Lower lobe of right lung (tissue), 2 donors: ENCODE results near the gene PTGIR. TPM values are rescaled to one million over a fixed set of nuclear protein-coding genes. Genes with fewer than 3 reads are reported as not detected.

ENCODE experiments used
- ATAC-seq, 2 donors: fragments of 200-7000 bp; cut with Tn5 transposase; one replicate each; pipeline ENCODE4 v1.9.1; 2020 to 2022; ENCODE audit warnings: mild to moderate bottlenecking in 2 of 2, moderate library complexity in 2 of 2
- DNase-seq: peaks from one replicate; pipeline ENCODE4 v3.0.0-alpha.2; 2020
- H3K27ac ChIP-seq: fragments of 200-600 bp; one replicate; pipeline ENCODE4 v1.8.0; 2022
- H3K27me3 ChIP-seq: fragments of 200-600 bp; one replicate; pipeline ENCODE4 v1.8.0; 2022; ENCODE audit warnings: low read depth
- H3K36me3 ChIP-seq: fragments of 200-600 bp; one replicate; pipeline ENCODE4 v1.8.0; 2022; ENCODE audit warnings: mild to moderate bottlenecking
- H3K4me1 ChIP-seq: fragments of 200-600 bp; one replicate; pipeline ENCODE4 v1.8.0; 2022
- H3K4me3 ChIP-seq: fragments of 200-600 bp; one replicate; pipeline ENCODE4 v1.8.0; 2022; ENCODE audit warnings: mild to moderate bottlenecking
- H3K9me3 ChIP-seq: fragments of 200-600 bp; one replicate; pipeline ENCODE4 v1.8.0; 2022
- intact Hi-C: fragments of 100-400 bp; cut with DNase I; formaldehyde crosslinking; loops from one replicate; pipeline ENCODE4 v1.11.0; 2022
- total RNA-seq: library from RNA; stranded (reverse); fragmentation: NEBNext Ultra II Directional; extraction: Animal tissue kit (Norgen Biotek cat#: 25700); gene quantifications from one replicate; pipeline ENCODE4 v1.2.1, GENCODE V29; 2021
- TF ChIP-seq, protein P1 (sequence below): fragments of 200-600 bp; IDR thresholded peaks from one replicate; pipeline ENCODE4 v1.8.0; 2022; ENCODE audit warnings: antibody characterized with exemption, mild to moderate bottlenecking
- donor health status: DM: no; HTN: yes; CAD: no; lungs with severe emphysema.

The PTGIR gene
- total RNA-seq, 1 donor from 2014 or later: 6.9 TPM

DNA sequence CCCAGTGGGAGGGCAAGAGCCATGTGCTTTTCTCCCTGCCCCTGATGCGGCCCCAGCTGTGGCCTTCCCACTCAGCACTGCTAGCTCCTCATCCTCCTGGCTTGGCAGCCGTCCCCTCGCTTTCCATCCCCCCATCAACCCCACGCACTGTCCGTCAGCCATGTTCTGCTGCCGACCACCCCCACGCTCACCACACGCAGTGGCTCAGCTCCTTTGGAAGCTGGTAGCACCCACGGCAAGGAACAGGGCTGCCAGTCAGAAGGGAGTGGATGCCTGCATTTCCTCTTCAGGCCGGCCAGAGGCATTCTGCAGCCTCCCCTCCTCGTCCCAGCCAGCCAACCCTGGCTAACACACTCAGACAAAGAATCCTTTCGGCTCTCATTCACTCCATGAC is 17.4 kb downstream of the PTGIR start:
- Histone ChIP-seq H3K4me3 (no peak overlapping the region), H3K4me1 (peaks cover 32% of the 10 kb centered on the region), H3K27me3 (no peaks in the 10 kb centered on the region), H3K36me3 (peaks cover 55% of the 10 kb centered on the region), H3K27ac (no peak overlapping the region), H3K9me3 (no peaks in the 10 kb centered on the region)
- intact Hi-C loops: loop anchor here (10.0 kb wide), 1 partner anchor 57 kb away; the partner anchor contains the start of gene DACT3
- DNase-seq (peak; percentile 27), ATAC-seq (no peak)
- TF ChIP-seq, protein P1, sequence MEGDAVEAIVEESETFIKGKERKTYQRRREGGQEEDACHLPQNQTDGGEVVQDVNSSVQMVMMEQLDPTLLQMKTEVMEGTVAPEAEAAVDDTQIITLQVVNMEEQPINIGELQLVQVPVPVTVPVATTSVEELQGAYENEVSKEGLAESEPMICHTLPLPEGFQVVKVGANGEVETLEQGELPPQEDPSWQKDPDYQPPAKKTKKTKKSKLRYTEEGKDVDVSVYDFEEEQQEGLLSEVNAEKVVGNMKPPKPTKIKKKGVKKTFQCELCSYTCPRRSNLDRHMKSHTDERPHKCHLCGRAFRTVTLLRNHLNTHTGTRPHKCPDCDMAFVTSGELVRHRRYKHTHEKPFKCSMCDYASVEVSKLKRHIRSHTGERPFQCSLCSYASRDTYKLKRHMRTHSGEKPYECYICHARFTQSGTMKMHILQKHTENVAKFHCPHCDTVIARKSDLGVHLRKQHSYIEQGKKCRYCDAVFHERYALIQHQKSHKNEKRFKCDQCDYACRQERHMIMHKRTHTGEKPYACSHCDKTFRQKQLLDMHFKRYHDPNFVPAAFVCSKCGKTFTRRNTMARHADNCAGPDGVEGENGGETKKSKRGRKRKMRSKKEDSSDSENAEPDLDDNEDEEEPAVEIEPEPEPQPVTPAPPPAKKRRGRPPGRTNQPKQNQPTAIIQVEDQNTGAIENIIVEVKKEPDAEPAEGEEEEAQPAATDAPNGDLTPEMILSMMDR: no peak

DNA sequence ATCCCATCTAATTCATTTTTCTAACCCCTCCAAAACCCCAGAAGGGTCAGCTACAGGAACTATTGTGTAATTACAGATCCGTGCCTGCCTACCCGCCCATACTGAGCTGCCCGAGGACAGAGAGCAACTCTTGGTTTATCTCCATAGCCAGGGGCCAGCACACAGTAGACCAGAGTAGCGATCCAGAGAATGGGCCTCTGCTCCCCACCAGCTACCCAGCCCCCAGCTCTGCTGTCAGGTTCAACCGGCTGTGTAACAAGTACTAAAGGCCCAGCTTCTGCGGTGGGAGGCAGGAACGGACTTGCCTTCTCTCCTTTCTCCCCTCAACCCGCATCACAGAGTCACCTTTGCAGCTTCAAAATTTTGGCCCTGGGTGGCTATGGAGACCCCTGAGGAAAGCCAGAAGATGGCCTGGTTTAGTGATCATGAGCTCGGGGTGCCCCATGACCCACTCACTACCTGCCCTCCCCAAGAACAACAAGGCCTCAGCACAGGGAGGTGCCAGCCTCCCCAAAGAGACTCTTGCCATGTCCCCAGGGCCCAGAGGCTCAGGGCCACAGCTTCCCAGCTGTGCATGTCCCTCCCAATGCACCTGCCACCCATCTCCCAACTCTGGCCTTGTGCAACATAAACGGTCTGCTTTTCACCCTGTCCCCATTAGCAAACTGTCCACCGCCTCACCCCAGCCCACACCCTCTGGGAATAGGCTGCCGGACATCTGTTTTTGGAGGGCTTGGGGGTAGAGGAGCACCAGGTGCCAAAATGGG is 18.0 kb downstream of the PTGIR start:
- Histone ChIP-seq H3K27ac (no peak overlapping the region), H3K9me3 (no peaks in the 10 kb centered on the region), H3K27me3 (no peaks in the 10 kb centered on the region), H3K36me3 (peaks cover 55% of the 10 kb centered on the region), H3K4me1 (peaks cover 35% of the 10 kb centered on the region), H3K4me3 (no peak overlapping the region)
- TF ChIP-seq, protein P1: no peak
- ATAC-seq: no peak
- intact Hi-C loops: loop anchor here (10.0 kb wide), 1 partner anchor 58 kb away; the partner anchor contains the start of gene DACT3
- peak; percentile 34 for DNase-seq

DNA sequence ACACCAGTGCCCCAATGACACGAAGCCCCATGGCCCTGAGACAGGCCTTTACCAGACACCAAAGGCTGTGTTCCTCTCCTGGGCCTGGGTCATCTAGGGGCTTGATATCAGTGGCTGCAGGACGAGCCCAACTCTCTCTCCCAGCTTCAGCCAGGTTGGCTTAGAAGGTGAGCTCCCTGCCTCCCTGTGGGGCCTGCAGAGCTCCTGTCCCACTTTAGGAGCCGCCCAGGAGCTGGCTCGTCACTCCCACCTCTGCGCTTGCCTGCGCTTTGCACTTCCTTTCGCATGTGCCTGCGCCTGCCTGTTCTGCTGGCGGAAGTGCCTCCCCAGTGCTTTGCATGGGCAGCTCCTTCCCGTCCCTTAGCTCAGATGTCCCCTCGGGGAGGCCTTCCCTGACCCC is 18.9 kb downstream of the PTGIR start:
- TF ChIP-seq, protein P1: no peak
- H3K36me3 ChIP-seq: peaks cover 52% of the 10 kb centered on the region
- intact Hi-C loops: loop anchor here (10.0 kb wide), 1 partner anchor 59 kb away; the partner anchor contains the start of gene DACT3
- H3K27ac ChIP-seq: no peak overlapping the region
- H3K4me3 ChIP-seq: no peak overlapping the region
- H3K27me3 ChIP-seq: no peaks in the 10 kb centered on the region
- no peak for ATAC-seq
- peak; percentile 41 for DNase-seq
- H3K4me1 ChIP-seq: peaks cover 29% of the 10 kb centered on the region
- H3K9me3 ChIP-seq: no peaks in the 10 kb centered on the region

DNA sequence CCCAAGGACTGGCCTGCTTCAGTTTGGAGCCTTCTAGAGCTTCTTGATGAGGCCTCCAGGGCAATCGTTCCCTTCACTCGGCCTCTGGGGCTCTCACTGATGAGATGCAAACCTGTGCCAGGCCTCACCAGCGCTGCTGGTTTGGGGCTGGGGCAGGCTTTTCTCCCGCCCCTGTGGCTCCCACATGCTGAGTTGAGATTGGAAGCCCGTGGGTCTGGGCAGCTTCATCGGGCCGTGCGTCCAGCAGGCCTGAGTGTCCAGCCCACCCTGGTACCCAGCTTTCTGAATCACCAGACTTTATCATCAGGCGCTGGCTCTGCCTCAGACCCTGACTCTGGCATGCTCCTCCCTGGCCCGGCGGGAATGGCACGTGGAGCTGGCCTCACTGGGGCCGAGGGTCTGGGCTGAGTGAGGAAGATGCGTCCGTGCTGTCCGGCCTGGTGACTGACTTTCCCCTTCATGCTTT is 19.5 kb downstream of the PTGIR start:
- no peaks in the 10 kb centered on the region for H3K9me3 ChIP-seq

DNA sequence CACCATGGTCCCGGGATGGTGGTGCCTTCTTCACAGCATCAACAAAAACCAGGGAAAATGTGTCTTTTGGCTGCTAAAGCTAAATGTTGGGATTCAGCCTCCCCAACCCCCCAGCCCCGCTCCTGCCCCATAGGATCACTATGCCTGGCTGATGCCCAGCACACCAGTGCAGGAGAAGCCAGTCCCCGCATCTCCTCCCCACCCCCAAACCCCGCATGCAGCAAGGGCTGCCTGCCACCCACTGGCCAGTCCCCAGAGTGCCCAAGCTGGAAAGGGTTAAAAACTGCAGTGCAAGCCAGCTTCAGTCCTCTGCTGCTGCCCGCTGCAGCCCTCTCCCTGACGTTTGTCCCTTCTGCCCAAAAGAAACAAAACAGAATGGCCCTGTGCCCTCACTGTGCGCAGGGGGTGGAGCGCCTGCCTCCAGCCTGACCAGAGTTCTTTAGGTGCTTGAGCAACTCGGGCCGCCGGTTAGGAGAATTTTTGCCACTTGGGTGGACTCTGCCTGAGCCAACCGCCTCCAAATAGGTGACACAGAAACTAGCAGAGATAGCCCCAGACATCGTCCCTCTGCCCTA is 20.0 kb downstream of the PTGIR start:
- TF ChIP-seq, protein P1: no peak
- intact Hi-C loops: loop anchor here (10.0 kb wide), 1 partner anchor 60 kb away; the partner anchor contains the start of gene DACT3
- no peaks in the 10 kb centered on the region for H3K9me3 ChIP-seq
- no peak for ATAC-seq
- peaks cover 46% of the 10 kb centered on the region for H3K36me3 ChIP-seq
- peak; percentile 28 for DNase-seq
- H3K4me3 ChIP-seq: no peak overlapping the region
- no peaks in the 10 kb centered on the region for H3K27me3 ChIP-seq
- H3K27ac ChIP-seq: no peak overlapping the region
- H3K4me1 ChIP-seq: peaks cover 29% of the 10 kb centered on the region

More for the DNA sequence above, 19.5 kb downstream of the PTGIR start:
- TF ChIP-seq, protein P1: no peak
- Histone ChIP-seq H3K4me1 (peaks cover 25% of the 10 kb centered on the region), H3K27ac (no peak overlapping the region), H3K4me3 (no peak overlapping the region), H3K27me3 (no peaks in the 10 kb centered on the region), H3K36me3 (peaks cover 49% of the 10 kb centered on the region)
- DNase-seq (peak; percentile 43), ATAC-seq (no peak)
- intact Hi-C loops: loop anchor here (10.0 kb wide), 1 partner anchor 59 kb away; the partner anchor contains the start of gene DACT3
